Panc1 (cell line): ENCODE results near the gene LIPC. TPM values are rescaled to one million over a fixed set of nuclear protein-coding genes. Genes with fewer than 3 reads are reported as not detected.

Source experiments
- ATAC-seq: fragments of 200-7000 bp; cut with Tn5 transposase; 2 replicates; pipeline ENCODE4 v1.9.1; 2020; ENCODE audit warnings: mild to moderate bottlenecking, moderate library complexity
- BruUV-seq: library from RNA; stranded (reverse); fragments of 400-500 nt; replicated peaks from 2 replicates; lab custom pipeline; 2021; lab: Mats Ljungman, UMichigan
- CTCF ChIA-PET: fragments of 300-600 bp; sonication (Branson Sonifier 250); formaldehyde crosslinking; loops from one replicate; lab custom pipeline; 2022; ENCODE audit warnings: antibody characterized with exemption; lab: Charles Lee
- POLR2A ChIA-PET: fragments of 300-600 bp; sonication (Branson Sonifier 250); formaldehyde crosslinking; loops from one replicate; lab custom pipeline; 2022; ENCODE audit warnings: antibody characterized with exemption; lab: Charles Lee
- DNase-seq: peaks from one replicate; pipeline ENCODE4 v3.0.0-alpha.2; 2010; ENCODE audit warnings: low read depth, low spot score
- H3K27ac ChIP-seq: 2 replicates; pipeline ENCODE4 v1.5.1; 2011; ENCODE audit warnings: mild to moderate bottlenecking, low read length, inconsistent platforms
- H3K27me3 ChIP-seq: fragments of 200-500 bp; sonication (Bioruptor generic); 2 replicates; pipeline ENCODE4 v1.6.0; 2014; ENCODE audit warnings: low read length, inconsistent platforms; ENCODE audit not compliant: control insufficient read depth, insufficient read depth
- H3K36me3 ChIP-seq: fragments of 200-500 bp; sonication (Bioruptor generic); 2 replicates; pipeline ENCODE4 v1.5.1; 2014; ENCODE audit warnings: inconsistent platforms, mild to moderate bottlenecking, low read length, moderate library complexity; ENCODE audit not compliant: control insufficient read depth, insufficient read depth
- H3K4me1 ChIP-seq: 2 replicates; pipeline ENCODE4 v1.5.1; 2011; ENCODE audit warnings: inconsistent platforms, mild to moderate bottlenecking, low read length, moderate library complexity; ENCODE audit not compliant: control insufficient read depth, insufficient read depth
- H3K4me3 ChIP-seq, 2 experiments: 2 replicates each; pipeline ENCODE4 v1.5.1; 2011 to 2012; ENCODE audit warnings: low read depth in 2 of 2, low read length in 2 of 2, mild to moderate bottlenecking in 2 of 2, inconsistent platforms in 1 of 2, moderate library complexity in 1 of 2
- H3K9me3 ChIP-seq: fragments of 200-500 bp; sonication (Bioruptor generic); 2 replicates; pipeline ENCODE4 v1.5.1; 2014; ENCODE audit warnings: low read depth, mild to moderate bottlenecking, inconsistent platforms, low read length, moderate library complexity; ENCODE audit not compliant: control insufficient read depth, insufficient read depth
- CTCF ChIP-seq: fragments of 450-650 bp; IDR thresholded peaks from 2 replicates; pipeline ENCODE4 v1.5.1; 2017; ENCODE audit warnings: mild to moderate bottlenecking
- POLR2AphosphoS5 ChIP-seq: IDR thresholded peaks from 2 replicates; pipeline ENCODE4 v1.6.1; 2012; ENCODE audit warnings: mild to moderate bottlenecking, low read depth, low read length, moderate library complexity
- REST ChIP-seq, 2 experiments: IDR thresholded peaks; 2 replicates each; pipeline ENCODE4 v1.6.1; 2011 to 2012; ENCODE audit warnings: low read depth in 2 of 2, control low read depth in 1 of 2, low read length in 1 of 2, mild to moderate bottlenecking in 1 of 2, moderate library complexity in 1 of 2; ENCODE audit not compliant: insufficient read depth in 1 of 2
- SIN3A ChIP-seq: IDR thresholded peaks from 2 replicates; pipeline ENCODE4 v1.6.1; 2012; ENCODE audit warnings: low read depth, mild to moderate bottlenecking, low read length, moderate library complexity, borderline replicate concordance; ENCODE audit not compliant: insufficient read depth
- TCF7L2 ChIP-seq: IDR thresholded peaks from 2 replicates; pipeline ENCODE4 v1.6.1; 2011; ENCODE audit warnings: mild to moderate bottlenecking, low read depth, low read length, inconsistent platforms
- in situ Hi-C: cut with HindIII; loops from 2 replicates; pipeline ENCODE4 v1.10.0; 2016; ENCODE audit warnings: low sequenced_read_pairs, low pct_unique_long_range_greater_than_20kb
- intact Hi-C: fragments of 100-400 bp; cut with micrococcal nuclease; formaldehyde crosslinking; loops from one replicate; pipeline ENCODE4 v1.10.0; 2022; ENCODE audit not compliant: unreplicated experiment
- total RNA-seq: library from RNA; stranded (reverse); gene quantifications from one replicate; pipeline ENCODE4 v1.2.1, GENCODE V29; 2021; ENCODE audit not compliant: unreplicated experiment

The LIPC gene
- total RNA-seq, 1 experiment from 2014 or later, result not detected

DNA sequence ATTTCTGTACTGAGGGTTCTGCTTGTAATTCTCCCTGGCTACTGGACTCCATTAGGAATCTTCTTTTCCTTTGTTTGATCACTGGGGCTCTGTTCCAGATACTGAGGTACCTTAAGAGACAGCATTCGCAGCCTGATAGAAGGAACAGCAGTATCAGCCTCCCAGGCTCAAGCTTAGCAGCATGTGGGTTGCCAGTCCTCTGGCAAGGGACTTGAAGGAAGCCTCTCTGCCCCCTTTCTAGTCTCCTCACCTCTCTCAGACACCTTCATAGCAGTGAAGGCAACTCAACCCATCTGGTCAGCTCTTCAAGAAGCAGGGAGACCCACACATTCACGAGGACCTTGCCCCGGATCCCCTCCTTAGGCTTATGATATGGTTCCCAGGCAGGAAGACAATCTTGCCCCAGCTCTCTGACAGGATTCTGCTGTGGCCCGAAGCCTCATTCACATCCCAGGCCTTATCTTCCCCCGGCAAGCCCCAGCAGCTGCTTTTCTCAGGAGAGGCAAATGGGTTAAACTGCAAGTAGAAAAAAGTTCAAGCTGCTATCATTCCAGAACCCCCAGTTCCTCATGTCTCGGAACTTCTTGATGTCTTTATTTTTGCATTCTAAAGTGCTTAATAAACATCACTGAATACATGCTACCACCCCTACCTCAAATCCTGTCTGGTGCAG, 153.1 kb downstream of the LIPC start:
- POLR2A ChIA-PET, result no interaction called here
- CTCF ChIA-PET, result no interaction called here
- BruUV-seq, result no TSS peak

More for the DNA sequence above, 153.1 kb downstream of the LIPC start:
- no peak overlapping the region for H3K27ac ChIP-seq
- H3K4me1 ChIP-seq, result no peaks in the 10 kb centered on the region
- no peak for DNase-seq
- intact Hi-C loops, result no loop called here
- no peaks in the 10 kb centered on the region for H3K27me3 ChIP-seq
- no peaks in the 10 kb centered on the region for H3K36me3 ChIP-seq
- ATAC-seq, result no peak
- no peaks in the 10 kb centered on the region for H3K9me3 ChIP-seq
- TF ChIP-seq REST (IDR thresholded peaks at IDR 0.05; ENCODE audit: insufficient read depth in 1 of 2, low read depth in 2 of 2, low read length in 1 of 2) (no peak), CTCF (no peak), POLR2AphosphoS5 (no peak), TCF7L2 (no peak), SIN3A (no peak)
- H3K4me3 ChIP-seq, result no peak overlapping the region
- in situ Hi-C loops, result no loop called here
